Psoas muscle (tissue), 8 donors: Measurements from ENCODE around the gene POC1A. TPM values are rescaled to one million over a fixed set of nuclear protein-coding genes. Genes with fewer than 3 reads are reported as not detected.

Experiments used
- ATAC-seq, 4 donors: fragments of 200-7000 bp; cut with Tn5 transposase; one replicate each; pipeline ENCODE4 v1.9.1; 2020; ENCODE audit warnings: moderate library complexity in 3 of 4, mild to moderate bottlenecking in 2 of 4
- DNase-seq, 2 donors: peaks; one replicate each; pipeline ENCODE4 v3.0.0-alpha.2; 2020
- H3K27ac ChIP-seq: fragments of 200-600 bp; one replicate; pipeline ENCODE4 v1.8.0; 2022
- H3K27me3 ChIP-seq, 3 donors: fragments of 200-600 bp in 1 of 3; one replicate each; pipeline versions ENCODE4 v1.6.1 to v1.8.0; 2013 to 2022; ENCODE audit warnings: low read length in 2 of 3, mild to moderate bottlenecking in 2 of 3, moderate library complexity in 1 of 3; ENCODE audit not compliant: insufficient read depth in 3 of 3
- H3K36me3 ChIP-seq, 2 donors: fragments of 200-600 bp in 1 of 2; one replicate each; pipeline versions ENCODE4 v1.6.1 to v1.8.0; 2013 to 2022; ENCODE audit warnings: low read depth in 1 of 2, mild to moderate bottlenecking in 1 of 2, moderate library complexity in 1 of 2; ENCODE audit not compliant: insufficient read depth in 1 of 2
- H3K4me1 ChIP-seq: fragments of 200-600 bp; one replicate; pipeline ENCODE4 v1.8.0; 2022
- H3K4me3 ChIP-seq: fragments of 200-600 bp; one replicate; pipeline ENCODE4 v1.8.0; 2022; ENCODE audit warnings: mild to moderate bottlenecking
- H3K9me3 ChIP-seq: fragments of 200-600 bp; one replicate; pipeline ENCODE4 v1.8.0; 2022
- CTCF ChIP-seq: fragments of 200-600 bp; IDR thresholded peaks from one replicate; pipeline ENCODE4 v1.8.0; 2022; ENCODE audit warnings: antibody characterized with exemption
- WGBS, 3 donors: extraction: QIAGEN DNeasy Blood & Tissue Kit; methylation state at CpG; one replicate each; pipeline versions ENCODE4 v1.1.6 to v1.1.7; 2013; 5-methylcytosine and 5-hydroxymethylcytosine counted together
- intact Hi-C, 2 donors: fragments of 100-400 bp; cut with DNase I; formaldehyde crosslinking; loops; one replicate each; pipeline versions ENCODE4 v1.11.0 to v1.14.2; 2022
- polyA plus RNA-seq, 3 donors: library from polyadenylated mRNA; stranded (reverse); fragments of 200-250 nt; gene quantifications; one replicate each; pipeline ENCODE4 v1.2.3, GENCODE V29; 2013
- total RNA-seq, 4 donors: library from RNA; stranded (reverse); fragmentation: NEBNext Ultra II Directional in 2 of 4; extraction: Animal tissue kit (Norgen Biotek cat#: 25700) in 2 of 4; gene quantifications; one replicate each; pipeline versions ENCODE4 v1.2.1 to v1.2.4, GENCODE V29; 2021 to 2023
- donor health status: healthy with polysubstance abuse.
- donor health status: DM: no; HTN: no; CAD: no; lungs with moderate emphysema.
- donor health status: Bipolar disorder and iron deficiency.
- donor health status: healthy.
- donor health status: DM: yes; HTN: yes; CAD: no.
- donor health status: DM: no; HTN: no; CAD: no.
- donor health status: DM: no; HTN: no; CAD: no.
- donor health status: DM: yes; HTN: yes; CAD: no.

Gene POC1A
- total and polyA plus RNA-seq, 7 donors, result 0.87 to 3.2 (median 1.7) TPM

DNA sequence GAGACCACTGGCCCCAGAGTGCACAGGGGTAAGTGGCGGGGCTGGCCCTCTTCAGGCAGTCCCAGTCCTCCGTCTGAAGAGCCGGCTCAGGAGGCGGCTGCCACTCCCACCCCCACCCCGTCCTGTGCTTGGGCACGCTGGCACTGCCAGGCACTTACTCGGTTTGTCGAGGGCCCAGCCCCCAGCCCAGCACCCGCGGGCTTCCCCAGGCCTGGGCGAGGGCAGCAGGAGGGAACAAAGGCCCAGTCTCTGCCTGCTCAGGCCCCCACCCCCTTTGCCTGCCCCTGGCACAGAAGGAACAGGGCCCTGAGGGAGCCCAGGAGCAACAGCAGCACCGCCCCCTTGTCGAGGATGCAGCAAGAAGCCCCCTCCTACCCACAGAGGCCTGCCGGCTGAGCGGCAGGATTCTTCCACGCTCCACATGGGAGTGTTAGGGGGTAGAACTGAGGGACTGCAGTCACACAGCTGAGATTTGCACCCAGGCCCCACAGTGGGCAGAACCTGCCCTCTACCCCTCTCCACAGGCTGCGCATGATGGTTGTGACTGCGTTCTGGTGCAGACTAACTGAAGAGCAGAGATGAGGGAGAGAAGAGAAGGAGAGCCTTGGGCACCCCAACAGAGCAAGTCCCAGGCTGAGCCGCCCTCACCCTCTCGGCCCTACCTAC is 106.8 kb downstream of the POC1A start:
- intact Hi-C loops, result no loop called here

DNA sequence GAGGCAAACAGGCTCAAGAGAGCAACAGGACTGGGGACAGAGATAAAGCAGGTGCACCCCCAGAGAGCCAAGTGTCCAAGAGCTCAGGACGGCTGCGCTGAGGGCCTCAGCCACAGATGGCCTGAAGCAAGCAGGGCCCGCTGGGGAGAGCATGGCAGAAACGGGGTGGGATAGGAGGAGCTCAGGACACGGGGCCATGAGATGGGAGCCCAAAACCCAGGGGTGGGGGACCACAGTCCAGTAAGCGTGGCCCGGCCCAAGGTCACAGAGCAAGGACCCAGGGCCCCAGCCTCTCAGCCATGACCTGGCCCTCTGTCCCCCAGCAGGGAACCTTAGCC is 107.4 kb downstream of the POC1A start:
- Histone ChIP-seq H3K27me3 (no peaks in the 10 kb centered on the region), H3K36me3 (peaks cover 3 to 35% of the 10 kb centered on the region in 2 donors), H3K27ac (peak overlapping the region; percentile 60), H3K4me1 (peaks cover 32% of the 10 kb centered on the region), H3K4me3 (no peak overlapping the region), H3K9me3 (no peaks in the 10 kb centered on the region)
- 77 to 88% (median 78%) methylated on average over 7 of the region's 7 CpGs for WGBS, 3 donors
- no peak for DNase-seq
- ATAC-seq, result peak in 3 of 4 donors; percentile 4 to 18 (median 8)
- no peak for TF ChIP-seq CTCF
- intact Hi-C loops, result no loop called here

More for the DNA sequence above, 106.8 kb downstream of the POC1A start:
- no peaks in the 10 kb centered on the region for H3K27me3 ChIP-seq
- WGBS, 3 donors, result 71 to 79% (median 77%) methylated on average over 17 to 20 of the region's 20 CpGs
- no peak for TF ChIP-seq CTCF
- no peaks in the 10 kb centered on the region for H3K9me3 ChIP-seq
- ATAC-seq (peak in 3 of 4 donors; percentile 14 to 19 (median 18)), DNase-seq (no peak)
- no peak overlapping the region for H3K4me3 ChIP-seq
- H3K4me1 ChIP-seq, result peaks cover 37% of the 10 kb centered on the region
- H3K27ac ChIP-seq, result peak overlapping the region; percentile 60
- peaks cover 3 to 40% of the 10 kb centered on the region in 2 donors for H3K36me3 ChIP-seq

DNA sequence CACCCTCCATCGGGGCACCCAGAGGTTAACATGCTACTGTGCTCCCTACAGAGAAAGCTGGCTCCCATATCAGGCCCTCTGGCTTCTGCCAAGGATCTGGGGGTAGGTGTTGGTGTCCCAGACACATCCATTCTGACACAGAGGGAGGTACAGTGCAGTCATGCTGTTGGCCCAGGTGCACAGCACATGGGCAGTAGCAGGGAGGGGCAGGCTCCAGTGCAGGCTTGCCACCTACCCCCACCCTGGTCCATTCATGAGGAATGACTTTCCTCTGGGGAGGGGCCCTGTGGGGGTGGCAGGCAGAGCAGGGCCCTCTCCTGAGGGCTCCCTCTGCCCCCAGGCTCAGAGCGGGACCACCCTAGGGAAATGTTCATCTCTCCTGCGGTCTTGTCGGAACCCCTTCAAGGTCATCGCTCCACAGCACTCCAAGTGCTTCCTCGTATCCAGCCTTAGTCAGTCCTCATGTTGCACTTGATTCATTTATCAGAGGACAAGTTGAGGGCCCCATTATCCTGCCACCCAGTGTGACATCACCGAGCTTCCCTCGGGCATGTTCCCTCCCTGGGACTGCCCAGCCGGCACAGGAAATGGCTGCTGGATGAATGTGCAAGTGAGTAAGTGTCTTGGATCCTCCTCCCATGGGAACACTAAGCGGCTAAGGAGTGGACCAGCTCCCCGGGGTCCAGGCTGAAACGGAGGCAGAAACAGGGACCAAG is 107.9 kb downstream of the POC1A start:
- Histone ChIP-seq H3K27me3 (no peaks in the 10 kb centered on the region), H3K9me3 (no peaks in the 10 kb centered on the region), H3K36me3 (peaks cover 3 to 29% of the 10 kb centered on the region in 2 donors), H3K4me1 (peaks cover 27% of the 10 kb centered on the region), H3K27ac (peak overlapping the region; percentile 60), H3K4me3 (no peak overlapping the region)
- ATAC-seq, result peak; percentile 62 to 72 (median 69)
- 62 to 67% (median 66%) methylated on average over 12 of the region's 12 CpGs for WGBS, 3 donors
- DNase-seq, result peak; percentile 56 to 74
- no peak for TF ChIP-seq CTCF
- intact Hi-C loops, result no loop called here

DNA sequence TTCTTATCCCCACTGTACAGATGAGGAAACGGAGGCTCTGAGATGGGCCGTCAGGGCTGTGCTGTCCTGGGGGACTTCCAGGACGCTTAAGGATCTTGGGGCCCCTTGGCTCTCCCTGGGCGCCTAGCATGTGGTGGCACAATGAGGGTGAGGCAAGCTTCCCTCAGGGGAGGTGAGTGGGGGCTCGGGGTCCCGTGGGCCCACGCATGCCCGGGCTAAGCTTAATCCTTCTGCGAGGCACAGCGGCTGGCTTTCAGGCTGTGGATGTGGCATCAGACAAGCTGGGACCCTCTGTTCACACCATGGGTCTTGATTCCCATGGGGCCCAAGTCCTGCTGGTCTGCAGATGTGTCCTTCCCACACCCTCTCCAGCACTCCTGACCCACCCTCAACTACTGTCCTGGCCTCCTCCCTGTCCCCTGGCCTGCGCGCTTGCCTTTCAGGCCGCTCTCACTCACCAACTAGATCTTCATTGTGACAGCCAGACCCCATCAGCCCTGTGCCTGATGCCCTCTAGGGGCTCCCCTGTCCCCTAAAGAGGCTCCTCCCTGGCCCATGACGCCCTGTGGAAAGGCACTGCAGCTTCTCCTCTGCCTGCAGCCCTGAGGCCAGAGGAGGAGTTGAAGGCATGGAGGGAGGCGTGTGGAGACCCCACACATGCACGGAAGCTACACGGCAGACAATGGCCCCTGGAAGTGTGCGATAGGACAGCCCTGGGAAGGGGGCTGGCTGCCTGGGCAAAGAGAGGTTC is 109.2 kb downstream of the POC1A start:
- Histone ChIP-seq H3K4me1 (peaks cover 29% of the 10 kb centered on the region), H3K27ac (no peak overlapping the region), H3K9me3 (no peaks in the 10 kb centered on the region), H3K36me3 (peaks cover 3 to 16% of the 10 kb centered on the region in 2 donors), H3K27me3 (no peaks in the 10 kb centered on the region), H3K4me3 (no peak overlapping the region)
- DNase-seq (no peak), ATAC-seq (no peak)
- intact Hi-C loops, result no loop called here
- 93 to 96% (median 95%) methylated on average over 14 to 18 of the region's 18 CpGs for WGBS, 3 donors
- no peak for TF ChIP-seq CTCF
